A549 treated with AZD2906 at 1 μM for 4 hours (cell line): ENCODE results near the gene BLOC1S6. TPM values are rescaled to one million over a fixed set of nuclear protein-coding genes. Genes with fewer than 3 reads are reported as not detected.

Experiments used
- total RNA-seq: library from RNA; stranded (reverse); fragments of 200-300 nt; extraction: Qiagen RNA extraction; gene quantifications from 5 replicates; pipeline ENCODE4 v1.2.3, GENCODE V29; 2022

Gene BLOC1S6
- 14.8 to 24.7 TPM (median 16.7 TPM) in 5 replicates for total RNA-seq

DNA sequence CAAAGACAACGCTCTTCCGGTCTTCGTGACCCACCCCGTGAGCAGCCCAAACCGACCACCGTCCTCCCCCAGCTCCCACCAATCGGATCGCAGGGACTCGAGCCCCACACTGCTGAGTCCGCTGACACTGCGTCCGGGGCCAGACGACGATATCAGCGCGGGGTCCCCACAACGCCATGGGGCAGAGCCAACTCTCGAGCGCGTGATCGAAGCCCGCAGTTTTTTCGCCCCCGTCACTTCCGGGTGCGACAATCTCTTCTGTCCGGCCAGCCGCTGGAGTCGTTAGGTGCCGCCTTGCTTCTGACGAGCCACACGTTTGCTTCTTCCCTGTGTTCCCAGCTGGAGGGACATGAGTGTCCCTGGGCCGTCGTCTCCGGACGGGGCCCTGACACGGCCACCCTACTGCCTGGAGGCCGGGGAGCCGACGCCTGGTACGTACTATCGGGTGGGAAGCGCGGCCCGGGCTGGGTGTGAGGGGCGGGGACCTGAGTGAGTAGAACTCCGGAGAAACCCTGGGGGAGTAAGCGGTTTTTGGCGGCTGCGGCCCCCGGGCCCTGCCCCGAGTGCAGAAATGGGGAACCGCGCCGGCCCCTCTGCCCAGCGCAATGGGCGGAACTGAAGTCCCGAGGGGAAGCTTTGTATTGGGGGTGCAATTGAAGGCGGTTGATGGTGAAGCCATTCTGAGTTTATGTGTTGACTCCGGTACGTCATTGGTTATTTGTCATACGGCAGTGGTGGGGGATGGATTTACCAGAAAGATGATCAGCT, at the start of gene BLOC1S6:
BLOC1S6 (plus strand) TSS at position 285 of the 768 bp plus-strand sequence; CDS start at position 350, 65 bp downstream.

GRCh38 chr15:45634432-45635190, 47.4 kb downstream of the BLOC1S6 start, which contains the start of gene SQOR:
SQOR (plus strand) TSS chr15:45635029; CDS start chr15:45658924, 23,895 bp downstream.

Other genes with a start within 250 kb of the BLOC1S6 start
- 2.3 to 3.4 TPM (median 2.4 TPM) in 5 replicates for gene GATM, start 208.8 kb upstream of the BLOC1S6 start, total RNA-seq
- 1.4 to 1.7 TPM (median 1.7 TPM) in 5 replicates for gene SLC30A4, start 64.6 kb upstream of the BLOC1S6 start, total RNA-seq
- 73.5 to 77.0 TPM (median 74.7 TPM) in 5 replicates for gene SQOR, start 47.6 kb downstream of the BLOC1S6 start, total RNA-seq